B cell (primary cell): ENCODE results near the gene CTRL. TPM values are rescaled to one million over a fixed set of nuclear protein-coding genes. Genes with fewer than 3 reads are reported as not detected.
A peak's percentile ranks its signal among the peaks of the same experiment; 100 is the strongest.

Experiments
- ATAC-seq: fragments of 200-7000 bp; cut with Tn5 transposase; one replicate; pipeline ENCODE4 v1.10.0; 2021; ENCODE audit warnings: low read depth, mild to moderate bottlenecking, moderate number of reproducible peaks, moderate library complexity
- CTCF ChIA-PET: fragments of 350-600 bp; sonication (Branson Sonifier 250); formaldehyde crosslinking; loops from one replicate; lab custom pipeline; 2021; ENCODE audit warnings: antibody characterized with exemption, inconsistent platforms; lab: Charles Lee
- POLR2A ChIA-PET: fragments of 350-600 bp; sonication (Branson Sonifier 250); formaldehyde crosslinking; loops from one replicate; lab custom pipeline; 2021; ENCODE audit warnings: antibody characterized with exemption; lab: Charles Lee
- DNase-seq: peaks from one replicate; pipeline ENCODE4 v3.0.0; 2013
- H2AFZ ChIP-seq: 2 replicates; pipeline ENCODE4 v1.6.1; 2012; ENCODE audit warnings: mild to moderate bottlenecking, low read depth, low read length; ENCODE audit not compliant: insufficient read depth, poor library complexity, severe bottlenecking
- H3K27ac ChIP-seq, 2 donors: 1 replicate in 1 of 2; 2 replicates in 1 of 2; pipeline ENCODE4 v1.5.1; 2012 to 2013; ENCODE audit warnings: low read length in 2 of 2, mild to moderate bottlenecking in 2 of 2, moderate library complexity in 1 of 2
- H3K27me3 ChIP-seq, 4 experiments: fragments of 200-600 bp in 1 of 4; sonication (generic) in 1 of 4; replicated peaks in 1 of 4; 1 replicate in 2 of 4; 2 replicates in 2 of 4; pipeline versions ENCODE4 v1.6.1 to v1.7.0; 2013 to 2016; ENCODE audit warnings: low read length in 3 of 4, mild to moderate bottlenecking in 2 of 4, mixed read lengths in 1 of 4, moderate library complexity in 1 of 4; ENCODE audit not compliant: insufficient read depth in 4 of 4, control insufficient read depth in 3 of 4; ENCODE audit errors: control extremely low read depth in 1 of 4
- H3K36me3 ChIP-seq, 2 experiments: replicated peaks in 1 of 2; 1 replicate in 1 of 2; 2 replicates in 1 of 2; pipeline versions ENCODE4 v1.6.1 to v1.7.1; 2013; ENCODE audit warnings: low read length in 1 of 2; ENCODE audit not compliant: insufficient read depth in 2 of 2, control insufficient read depth in 1 of 2; ENCODE audit errors: control extremely low read depth in 1 of 2, extremely low read depth in 1 of 2
- H3K4me1 ChIP-seq, 2 donors: fragments of 200-600 bp in 1 of 2; sonication (generic) in 1 of 2; 1 replicate in 1 of 2; 2 replicates in 1 of 2; pipeline versions ENCODE4 v1.5.1 to v1.6.1; 2013 to 2017; ENCODE audit warnings: low read length in 2 of 2; ENCODE audit not compliant: control insufficient read depth in 2 of 2, insufficient read depth in 2 of 2
- H3K4me2 ChIP-seq: replicated peaks from 2 replicates; pipeline ENCODE3; 2012; ENCODE audit warnings: mild to moderate bottlenecking, low read depth, low read length; ENCODE audit not compliant: poor library complexity, severe bottlenecking
- H3K4me3 ChIP-seq, 5 experiments: fragments of 200-600 bp in 1 of 5; sonication (generic) in 1 of 5; 1 replicate in 3 of 5; 2 replicates in 2 of 5; pipeline versions ENCODE4 v1.5.1 to v1.7.0; 2011 to 2016; ENCODE audit warnings: low read length in 4 of 5, mild to moderate bottlenecking in 4 of 5, low read depth in 2 of 5, control low read depth in 1 of 5, moderate library complexity in 1 of 5; ENCODE audit not compliant: insufficient read depth in 1 of 5; ENCODE audit errors: control extremely low read depth in 1 of 5, extremely low read depth in 1 of 5
- H3K79me2 ChIP-seq: fragments of 200-600 bp; sonication (generic); one replicate; pipeline ENCODE4 v1.6.0; 2016; ENCODE audit warnings: low read length; ENCODE audit not compliant: control insufficient read depth, insufficient read depth
- H3K9ac ChIP-seq: fragments of 200-600 bp; sonication (generic); 2 replicates; pipeline ENCODE4 v1.6.1; 2017; ENCODE audit warnings: mild to moderate bottlenecking, low read length, moderate library complexity
- H3K9me3 ChIP-seq, 3 donors: one replicate each; pipeline versions ENCODE4 v1.6.1 to v1.7.1; 2013; ENCODE audit warnings: low read length in 2 of 3; ENCODE audit not compliant: control insufficient read depth in 2 of 3, insufficient read depth in 1 of 3; ENCODE audit errors: control extremely low read depth in 1 of 3
- H4K20me1 ChIP-seq: 2 replicates; pipeline ENCODE4 v1.6.0; 2012; ENCODE audit warnings: mild to moderate bottlenecking, low read length; ENCODE audit not compliant: insufficient read depth, control insufficient read depth, poor library complexity, severe bottlenecking
- H3K27ac Mint-ChIP-seq: one replicate; pipeline ENCODE4 v1.8.0; 2021; ENCODE audit warnings: mixed read lengths
- H3K27me3 Mint-ChIP-seq: one replicate; pipeline ENCODE4 v1.8.0; 2021; ENCODE audit warnings: mixed read lengths
- H3K4me1 Mint-ChIP-seq: one replicate; pipeline ENCODE4 v1.8.0; 2021; ENCODE audit warnings: mixed read lengths
- H3K4me3 Mint-ChIP-seq: one replicate; pipeline ENCODE4 v1.8.0; 2021; ENCODE audit warnings: mixed read lengths
- H3K9me3 Mint-ChIP-seq: one replicate; pipeline ENCODE4 v1.8.0; 2022; ENCODE audit warnings: mixed read lengths; ENCODE audit not compliant: insufficient read depth
- CTCF ChIP-seq: fragments of 200-600 bp; IDR thresholded peaks from one replicate; pipeline ENCODE4 v1.8.0; 2022; ENCODE audit warnings: antibody characterized with exemption, mild to moderate bottlenecking
- EZH2 ChIP-seq: IDR thresholded peaks from 2 replicates; pipeline ENCODE4 v1.6.1; 2012; ENCODE audit warnings: borderline replicate concordance, low read depth, mild to moderate bottlenecking, moderate library complexity, low read length; ENCODE audit not compliant: insufficient read depth, poor library complexity, severe bottlenecking
- WGBS: methylation state at CpG from one replicate; pipeline ENCODE4 v1.1.5; 2013; ENCODE audit warnings: missing lambda C conversion rate; ENCODE audit not compliant: insufficient coverage; 5-methylcytosine and 5-hydroxymethylcytosine counted together
- intact Hi-C: fragments of 100-400 bp; cut with micrococcal nuclease; formaldehyde crosslinking; loops from one replicate; pipeline ENCODE4 v1.10.0; 2022
- polyA plus RNA-seq: library from polyadenylated mRNA; depleted of rRNA; stranded (reverse); fragments of >200 nt; gene quantifications from 2 replicates; pipeline ENCODE4 v1.2.3, GENCODE V29; 2012
- total RNA-seq, 2 donors: library from RNA; stranded (reverse); fragments of 120-200 nt in 1 of 2; gene quantifications; 1 replicate in 1 of 2; 2 replicates in 1 of 2; pipeline versions ENCODE4 v1.2.3 to v1.2.4, GENCODE V29; 2013 to 2022

Gene CTRL
- total and polyA plus RNA-seq, 2 donors (not counting 1 experiment from before 2014, with no cell fraction given), result 5.8 to 19.0 TPM

- ChIA-PET CTCF (interaction anchor here (0.6 to 2.7 kb wide), 10 partner anchors 11 to 406 kb away, joined by 3 to 20 read pairs (median 4); no protein-coding TSS in a partner anchor), POLR2A (interaction anchor here (0.6 kb wide), 1 partner anchor 404 kb away, joined by 4 read pairs; no protein-coding TSS in a partner anchor)
- no peak for TF ChIP-seq CTCF
- TF ChIP-seq EZH2, result no peak
- Histone ChIP-seq H3K4me1 (peaks cover 9 to 27% of the 10 kb centered on the region in 2 donors), H3K4me3 (no peak overlapping the region), H3K9ac (no peak overlapping the region), H3K9me3 (no peaks in the 10 kb centered on the region), H2AFZ (no peak overlapping the region), H3K27me3 (no peaks in the 10 kb centered on the region), H3K4me2 (no peak overlapping the region), H4K20me1 (peaks cover 43% of the 10 kb centered on the region), H3K27ac (no peak overlapping the region), H3K36me3 (peaks cover 0 to 33% of the 10 kb centered on the region in 2 experiments), H3K79me2 (peaks cover 48% of the 10 kb centered on the region)
- no peaks in the 10 kb centered on the region for H3K27me3 Mint-ChIP-seq
- H3K27ac Mint-ChIP-seq, result peak overlapping the region; percentile 53
- no peaks in the 10 kb centered on the region for H3K9me3 Mint-ChIP-seq
- H3K4me3 Mint-ChIP-seq, result no peak overlapping the region
- over 99% methylated on average over 9 of the region's 10 CpGs for WGBS
- intact Hi-C loops, result no loop called here
- DNase-seq, result no peak
- H3K4me1 Mint-ChIP-seq, result peaks cover 26% of the 10 kb centered on the region
- ATAC-seq, result no peak
These were observed 7.3 kb downstream of the CTRL start for GRCh38 chr16:67924140-67924906.
